Esophagus squamous epithelium (tissue), 5 donors: ENCODE measurements around the gene ABCB11. TPM values are rescaled to one million over a fixed set of nuclear protein-coding genes. Genes with fewer than 3 reads are reported as not detected.

Experiments
- DNase-seq: peaks from one replicate; lab custom pipeline; 2025; lab: John Stamatoyannopoulos, UW
- H3K27ac ChIP-seq, 4 donors: fragments of 200-600 bp; sonication (generic); one replicate each; pipeline ENCODE4 v1.5.1; 2016 to 2019; ENCODE audit warnings: mild to moderate bottlenecking in 1 of 4
- H3K27me3 ChIP-seq, 4 donors: fragments of 200-600 bp; sonication (generic); 1 replicate in 3 of 4; 2 replicates in 1 of 4; pipeline versions ENCODE4 v1.5.1 to v1.6.0; 2017 to 2021; ENCODE audit warnings: antibody characterized with exemption in 1 of 4
- H3K36me3 ChIP-seq, 3 donors: fragments of 200-600 bp; sonication (generic); one replicate each; pipeline ENCODE4 v1.5.1; 2016 to 2019
- H3K4me1 ChIP-seq, 3 donors: fragments of 200-600 bp; sonication (generic); one replicate each; pipeline ENCODE4 v1.5.1; 2017 to 2019
- H3K4me3 ChIP-seq, 4 donors: fragments of 200-600 bp; sonication (generic); 1 replicate in 3 of 4; 2 replicates in 1 of 4; pipeline ENCODE4 v1.5.1; 2016 to 2019; ENCODE audit warnings: mild to moderate bottlenecking in 2 of 4, moderate library complexity in 1 of 4
- H3K9me3 ChIP-seq, 3 donors: fragments of 200-600 bp; sonication (generic); one replicate each; pipeline ENCODE4 v1.5.1; 2016 to 2019
- POLR2A ChIP-seq, 4 donors: fragments of 450-650 bp; IDR thresholded peaks; one replicate each; pipeline ENCODE4 v1.6.1; 2017; ENCODE audit warnings: antibody characterized with exemption in 4 of 4, mild to moderate bottlenecking in 4 of 4, moderate library complexity in 3 of 4
- WGBS, 2 donors: methylation state at CpG; one replicate each; pipeline ENCODE4 v1.1.5; 2018; 5-methylcytosine and 5-hydroxymethylcytosine counted together
- intact Hi-C: fragments of 100-400 bp; cut with DNase I; formaldehyde crosslinking; loops from one replicate; pipeline ENCODE4 v1.15.0; 2022
- total RNA-seq, 4 donors: library from RNA; depleted of rRNA; stranded (reverse); fragments of >200 nt; gene quantifications; one replicate each; pipeline ENCODE4 v1.1.0, GENCODE V29; 2016
- TF ChIP-seq, protein P1 (sequence below), 6 experiments: fragments of 450-650 bp in 4 of 6; fragments of 200-600 bp in 2 of 6; sonication (generic) in 2 of 6; IDR thresholded peaks; one replicate each; pipeline ENCODE4 v1.5.1; 2016 to 2019; ENCODE audit warnings: antibody characterized with exemption in 6 of 6, mild to moderate bottlenecking in 4 of 6, moderate library complexity in 4 of 6
- donor health status: DM: yes; HTN: yes; CAD: no.

Gene ABCB11
- total RNA-seq, 4 donors from 2014 or later = 0.18 to 0.68 TPM; not detected in 2

GRCh38 chr2:168910330-168910729 is 120.8 kb downstream of the ABCB11 start:
- no peaks in the 10 kb centered on the region for H3K9me3 ChIP-seq
- H3K4me3 ChIP-seq = no peak overlapping the region
- intact Hi-C loops = no loop called here
- no peak for TF ChIP-seq POLR2A (IDR thresholded peaks at IDR 0.05)
- no peak overlapping the region for H3K27ac ChIP-seq
- peaks cover 0 to 39% (median 0%) of the 10 kb centered on the region in 4 donors for H3K27me3 ChIP-seq
- H3K4me1 ChIP-seq = peaks cover 0 to 9% (median 4%) of the 10 kb centered on the region in 3 donors
- H3K36me3 ChIP-seq = no peaks in the 10 kb centered on the region
- WGBS, 2 donors = 73 to 82% methylated on average over 5 of the region's 5 CpGs
- DNase-seq = no peak

DNA sequence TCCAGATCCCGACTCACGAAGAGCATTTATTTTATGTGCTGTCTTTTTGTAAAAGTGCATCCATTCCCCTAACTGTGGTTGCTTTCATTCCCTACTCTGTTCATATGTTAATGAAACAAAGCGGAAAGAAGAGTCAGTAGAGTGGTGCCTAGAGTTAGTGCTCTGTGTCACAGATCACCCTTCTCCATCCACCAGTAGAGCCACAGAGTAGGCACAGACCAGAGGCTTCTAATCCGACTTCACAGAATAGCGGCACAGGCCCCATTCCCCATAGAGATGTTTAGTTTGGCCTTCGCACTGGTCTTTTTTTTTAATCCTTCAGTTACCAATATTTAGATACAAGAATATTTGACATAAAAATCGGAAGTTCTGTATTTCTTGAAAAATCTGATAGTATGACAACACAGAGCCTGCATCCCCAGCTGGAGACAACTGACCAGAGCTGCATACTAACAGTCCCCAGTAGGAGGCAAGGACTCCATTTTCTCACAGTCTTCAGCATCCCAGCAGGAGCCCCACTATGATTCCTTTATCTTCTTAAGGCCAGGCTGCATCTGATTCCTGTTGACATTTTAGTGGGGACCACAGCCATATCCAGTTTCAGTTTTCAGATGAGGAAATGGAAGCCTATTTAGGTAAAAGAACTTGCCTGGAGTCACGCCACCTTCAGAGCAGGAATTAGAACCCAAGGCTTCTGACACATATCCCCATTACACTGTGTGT is 123.0 kb downstream of the ABCB11 start:
- H3K27ac ChIP-seq = no peak overlapping the region
- 87 to 91% methylated on average over 8 of the region's 8 CpGs for WGBS, 2 donors
- H3K4me3 ChIP-seq = no peak overlapping the region
- peaks cover 0 to 39% (median 0%) of the 10 kb centered on the region in 4 donors for H3K27me3 ChIP-seq
- DNase-seq = no peak
- no peaks in the 10 kb centered on the region for H3K9me3 ChIP-seq
- intact Hi-C loops = no loop called here
- H3K36me3 ChIP-seq = no peaks in the 10 kb centered on the region
- H3K4me1 ChIP-seq = peaks cover 0 to 8% (median 4%) of the 10 kb centered on the region in 3 donors
- TF ChIP-seq, protein P1, sequence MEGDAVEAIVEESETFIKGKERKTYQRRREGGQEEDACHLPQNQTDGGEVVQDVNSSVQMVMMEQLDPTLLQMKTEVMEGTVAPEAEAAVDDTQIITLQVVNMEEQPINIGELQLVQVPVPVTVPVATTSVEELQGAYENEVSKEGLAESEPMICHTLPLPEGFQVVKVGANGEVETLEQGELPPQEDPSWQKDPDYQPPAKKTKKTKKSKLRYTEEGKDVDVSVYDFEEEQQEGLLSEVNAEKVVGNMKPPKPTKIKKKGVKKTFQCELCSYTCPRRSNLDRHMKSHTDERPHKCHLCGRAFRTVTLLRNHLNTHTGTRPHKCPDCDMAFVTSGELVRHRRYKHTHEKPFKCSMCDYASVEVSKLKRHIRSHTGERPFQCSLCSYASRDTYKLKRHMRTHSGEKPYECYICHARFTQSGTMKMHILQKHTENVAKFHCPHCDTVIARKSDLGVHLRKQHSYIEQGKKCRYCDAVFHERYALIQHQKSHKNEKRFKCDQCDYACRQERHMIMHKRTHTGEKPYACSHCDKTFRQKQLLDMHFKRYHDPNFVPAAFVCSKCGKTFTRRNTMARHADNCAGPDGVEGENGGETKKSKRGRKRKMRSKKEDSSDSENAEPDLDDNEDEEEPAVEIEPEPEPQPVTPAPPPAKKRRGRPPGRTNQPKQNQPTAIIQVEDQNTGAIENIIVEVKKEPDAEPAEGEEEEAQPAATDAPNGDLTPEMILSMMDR (IDR thresholded peaks at IDR 0.05) = no peak
- TF ChIP-seq POLR2A (IDR thresholded peaks at IDR 0.05) = no peak

DNA sequence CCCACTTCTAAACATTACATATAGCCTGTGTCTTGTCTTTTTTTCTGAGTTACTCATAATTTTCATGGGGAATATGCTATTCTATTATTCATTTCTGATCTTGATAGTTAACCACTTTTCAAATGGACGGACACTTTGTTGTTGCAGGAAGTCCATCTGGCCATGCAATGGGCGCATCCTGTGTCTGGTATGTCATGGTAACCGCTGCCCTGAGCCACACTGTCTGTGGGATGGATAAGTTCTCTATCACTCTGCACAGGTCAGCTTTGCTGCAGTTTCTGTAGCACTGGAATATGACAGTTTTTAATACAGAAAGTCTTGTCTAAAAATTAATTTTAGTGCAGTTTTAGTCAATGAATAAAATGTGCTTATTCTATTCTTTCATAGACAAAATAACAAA is 126.8 kb downstream of the ABCB11 start:
- intact Hi-C loops = no loop called here
- Histone ChIP-seq H3K27me3 (peaks cover 0 to 12% (median 0%) of the 10 kb centered on the region in 4 donors), H3K4me1 (no peaks in the 10 kb centered on the region), H3K4me3 (no peak overlapping the region), H3K36me3 (no peaks in the 10 kb centered on the region), H3K9me3 (no peaks in the 10 kb centered on the region), H3K27ac (no peak overlapping the region)
- no peak for TF ChIP-seq POLR2A (IDR thresholded peaks at IDR 0.05)
- TF ChIP-seq, protein P1 (IDR thresholded peaks at IDR 0.05) = no peak
- WGBS, 2 donors = 91 to 94% methylated on average over 3 of the region's 3 CpGs
- no peak for DNase-seq

DNA sequence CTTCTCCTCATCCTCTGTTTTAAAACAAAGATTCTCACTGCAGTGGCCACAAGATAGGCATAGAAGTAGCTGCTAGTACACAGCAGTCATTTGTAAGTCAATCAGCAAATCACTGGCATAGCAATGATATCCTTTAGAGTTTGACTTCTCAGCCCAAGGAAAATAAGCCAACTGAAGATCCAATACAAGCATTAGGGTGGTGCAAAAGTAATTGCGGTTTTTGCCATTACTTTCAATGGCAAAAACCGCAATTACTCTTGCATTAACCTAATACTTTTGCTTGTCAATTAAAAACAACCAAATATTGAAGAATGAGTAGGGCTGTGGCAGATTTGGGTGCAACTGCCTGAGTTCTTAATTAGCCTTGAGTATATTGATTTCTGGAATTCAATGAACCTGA is 127.2 kb downstream of the ABCB11 start:
- TF ChIP-seq POLR2A (IDR thresholded peaks at IDR 0.05) = no peak
- TF ChIP-seq, protein P1 (IDR thresholded peaks at IDR 0.05) = no peak
- H3K27ac ChIP-seq = no peak overlapping the region
- 93 to 95% methylated on average over 2 of the region's 2 CpGs for WGBS, 2 donors

GRCh38 chr2:168901003-168901402 is 130.1 kb downstream of the ABCB11 start, which contains the start of gene G6PC2:
Gene G6PC2, plus strand, starts transcription at chr2:168901291. Its CDS starts 41 bp downstream, at chr2:168901332.
- 57 to 64% methylated on average over 5 of the region's 5 CpGs for WGBS, 2 donors
- DNase-seq = no peak

More for the DNA sequence above, 127.2 kb downstream of the ABCB11 start:
- H3K27me3 ChIP-seq = peaks cover 0 to 12% (median 0%) of the 10 kb centered on the region in 4 donors
- H3K4me3 ChIP-seq = no peak overlapping the region
- DNase-seq = no peak
- no peaks in the 10 kb centered on the region for H3K4me1 ChIP-seq
- intact Hi-C loops = no loop called here
- H3K36me3 ChIP-seq = no peaks in the 10 kb centered on the region
- H3K9me3 ChIP-seq = no peaks in the 10 kb centered on the region

More at GRCh38 chr2:168901003-168901402, 130.1 kb downstream of the ABCB11 start, which contains the start of gene G6PC2:
- Histone ChIP-seq H3K9me3 (no peaks in the 10 kb centered on the region), H3K27ac (no peak within 1 kb of the TSS), H3K4me1 (no peaks in the 10 kb centered on the region), H3K4me3 (no peak within 1 kb of the TSS), H3K36me3 (no peaks in the 10 kb centered on the region), H3K27me3 (peaks cover 0 to 6% (median 0%) of the 10 kb centered on the region in 4 donors)
- TF ChIP-seq, protein P1 (IDR thresholded peaks at IDR 0.05) = no peak
- no peak for TF ChIP-seq POLR2A (IDR thresholded peaks at IDR 0.05)
- intact Hi-C loops = no loop called here
